Measurements from ENCODE around the gene PRR33. TPM values are rescaled to one million over a fixed set of nuclear protein-coding genes. Genes with fewer than 3 reads are reported as not detected.

Gene PRR33
- total RNA-seq, 2 donors from 2014 or later: 0.17 TPM; not detected in 1

DNA sequence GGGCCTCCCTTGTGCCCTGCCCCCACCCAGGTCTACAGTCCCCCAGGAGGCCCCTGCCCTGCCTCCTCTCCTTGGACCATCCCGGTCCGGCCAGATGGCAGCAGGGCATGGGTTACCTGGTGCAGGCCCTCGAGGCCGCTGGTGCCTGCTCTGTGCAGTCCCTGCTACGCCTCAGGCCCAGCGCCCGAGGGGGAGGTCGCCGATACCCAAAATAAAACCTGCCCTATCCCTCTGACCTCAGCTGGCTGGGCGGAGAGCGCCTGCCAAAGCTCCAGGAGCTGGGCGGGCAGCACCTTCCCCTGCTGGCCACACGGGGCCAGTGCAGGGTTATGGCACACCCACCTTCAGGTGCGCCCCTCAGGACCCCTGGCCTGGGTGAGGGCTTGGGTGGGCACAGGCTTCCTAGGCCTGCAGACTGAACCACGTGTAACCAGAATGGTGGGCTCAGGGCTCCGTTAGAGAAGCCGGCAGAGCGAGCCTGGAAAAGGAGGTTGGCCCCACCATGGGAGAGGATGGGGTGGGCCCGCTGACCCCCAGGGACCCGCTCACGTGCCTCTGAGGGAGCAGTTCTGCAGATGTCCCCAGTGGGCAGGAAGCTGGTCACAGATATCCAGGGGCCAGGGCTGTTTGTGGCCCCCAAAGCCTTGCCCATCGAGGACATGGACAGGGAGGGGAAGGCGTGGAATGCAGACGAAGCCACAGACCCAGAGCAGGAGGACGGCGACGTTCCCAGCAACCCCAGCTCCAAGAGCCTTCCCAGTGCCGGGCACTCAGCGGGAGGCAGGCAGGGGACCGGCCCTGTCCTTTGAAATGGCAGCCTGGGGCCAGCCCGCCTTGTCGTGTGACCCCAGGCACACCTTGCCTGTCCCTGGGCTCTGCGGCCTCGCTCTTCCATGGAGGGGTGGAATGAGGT lies 26.1 kb upstream of the PRR33 start:
- TF ChIP-seq POLR2AphosphoS5 (IDR thresholded peaks at IDR 0.05): no peak
- TF ChIP-seq, protein P1, sequence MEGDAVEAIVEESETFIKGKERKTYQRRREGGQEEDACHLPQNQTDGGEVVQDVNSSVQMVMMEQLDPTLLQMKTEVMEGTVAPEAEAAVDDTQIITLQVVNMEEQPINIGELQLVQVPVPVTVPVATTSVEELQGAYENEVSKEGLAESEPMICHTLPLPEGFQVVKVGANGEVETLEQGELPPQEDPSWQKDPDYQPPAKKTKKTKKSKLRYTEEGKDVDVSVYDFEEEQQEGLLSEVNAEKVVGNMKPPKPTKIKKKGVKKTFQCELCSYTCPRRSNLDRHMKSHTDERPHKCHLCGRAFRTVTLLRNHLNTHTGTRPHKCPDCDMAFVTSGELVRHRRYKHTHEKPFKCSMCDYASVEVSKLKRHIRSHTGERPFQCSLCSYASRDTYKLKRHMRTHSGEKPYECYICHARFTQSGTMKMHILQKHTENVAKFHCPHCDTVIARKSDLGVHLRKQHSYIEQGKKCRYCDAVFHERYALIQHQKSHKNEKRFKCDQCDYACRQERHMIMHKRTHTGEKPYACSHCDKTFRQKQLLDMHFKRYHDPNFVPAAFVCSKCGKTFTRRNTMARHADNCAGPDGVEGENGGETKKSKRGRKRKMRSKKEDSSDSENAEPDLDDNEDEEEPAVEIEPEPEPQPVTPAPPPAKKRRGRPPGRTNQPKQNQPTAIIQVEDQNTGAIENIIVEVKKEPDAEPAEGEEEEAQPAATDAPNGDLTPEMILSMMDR (IDR thresholded peaks at IDR 0.05): peak in 1 of 4 experiments; percentile 5
- no peak for TF ChIP-seq POLR2A (IDR thresholded peaks at IDR 0.05)
- no peak for DNase-seq (ENCODE audit: low spot score)
- Histone ChIP-seq H3K4me1 (replicated peaks) (no peaks in the 10 kb centered on the region), H3K9me3 (no peaks in the 10 kb centered on the region), H3K27me3 (replicated peaks; ENCODE audit: insufficient read depth) (no peaks in the 10 kb centered on the region), H3K36me3 (no peaks in the 10 kb centered on the region), H3K27ac (no peak overlapping the region), H3K4me3 (no peak overlapping the region)
- intact Hi-C loops (cut with DNase I): loop anchor here (1.0 to 5.0 kb wide), 2 partner anchors 24 to 35 kb away; no protein-coding TSS in a partner anchor
- WGBS: 86% methylated on average over 32 of the region's 34 CpGs

DNA sequence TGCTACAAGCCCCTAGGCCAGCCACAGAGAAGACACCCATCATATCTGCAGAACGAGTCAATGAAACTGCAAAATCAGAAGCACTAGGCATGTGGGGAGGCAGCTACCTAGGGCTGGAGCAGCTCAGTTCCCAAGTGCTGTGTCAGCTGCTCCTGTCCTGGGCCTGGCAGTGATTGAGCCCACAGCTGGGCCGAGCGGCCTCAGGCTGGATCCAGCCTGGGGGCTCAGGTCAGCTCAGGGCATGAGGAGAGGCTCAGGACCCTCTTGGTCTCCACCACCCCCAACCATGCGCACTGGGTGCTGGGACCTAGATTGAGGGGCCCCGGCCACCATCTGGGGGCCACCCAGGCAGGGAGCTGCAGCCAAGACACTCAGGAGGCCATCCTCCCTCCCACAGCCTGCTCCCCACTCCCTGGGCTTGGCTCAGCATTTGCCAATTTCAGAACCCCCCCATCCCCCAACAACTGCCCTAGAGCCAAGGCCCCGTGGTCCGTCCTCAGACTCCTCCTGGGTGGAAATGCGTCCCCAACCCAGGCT lies 25.4 kb upstream of the PRR33 start:
- no peaks in the 10 kb centered on the region for H3K4me1 ChIP-seq (replicated peaks)
- intact Hi-C loops (cut with DNase I): loop anchor here (5.0 kb wide), 1 partner anchor 35 kb away; no protein-coding TSS in a partner anchor
- WGBS: 83% methylated on average over 5 of the region's 8 CpGs
- DNase-seq (ENCODE audit: low spot score): no peak
- H3K27me3 ChIP-seq (replicated peaks; ENCODE audit: insufficient read depth): no peaks in the 10 kb centered on the region
- no peak overlapping the region for H3K4me3 ChIP-seq
- H3K36me3 ChIP-seq: no peaks in the 10 kb centered on the region
- no peaks in the 10 kb centered on the region for H3K9me3 ChIP-seq
- TF ChIP-seq POLR2A (IDR thresholded peaks at IDR 0.05): no peak
- no peak overlapping the region for H3K27ac ChIP-seq

DNA sequence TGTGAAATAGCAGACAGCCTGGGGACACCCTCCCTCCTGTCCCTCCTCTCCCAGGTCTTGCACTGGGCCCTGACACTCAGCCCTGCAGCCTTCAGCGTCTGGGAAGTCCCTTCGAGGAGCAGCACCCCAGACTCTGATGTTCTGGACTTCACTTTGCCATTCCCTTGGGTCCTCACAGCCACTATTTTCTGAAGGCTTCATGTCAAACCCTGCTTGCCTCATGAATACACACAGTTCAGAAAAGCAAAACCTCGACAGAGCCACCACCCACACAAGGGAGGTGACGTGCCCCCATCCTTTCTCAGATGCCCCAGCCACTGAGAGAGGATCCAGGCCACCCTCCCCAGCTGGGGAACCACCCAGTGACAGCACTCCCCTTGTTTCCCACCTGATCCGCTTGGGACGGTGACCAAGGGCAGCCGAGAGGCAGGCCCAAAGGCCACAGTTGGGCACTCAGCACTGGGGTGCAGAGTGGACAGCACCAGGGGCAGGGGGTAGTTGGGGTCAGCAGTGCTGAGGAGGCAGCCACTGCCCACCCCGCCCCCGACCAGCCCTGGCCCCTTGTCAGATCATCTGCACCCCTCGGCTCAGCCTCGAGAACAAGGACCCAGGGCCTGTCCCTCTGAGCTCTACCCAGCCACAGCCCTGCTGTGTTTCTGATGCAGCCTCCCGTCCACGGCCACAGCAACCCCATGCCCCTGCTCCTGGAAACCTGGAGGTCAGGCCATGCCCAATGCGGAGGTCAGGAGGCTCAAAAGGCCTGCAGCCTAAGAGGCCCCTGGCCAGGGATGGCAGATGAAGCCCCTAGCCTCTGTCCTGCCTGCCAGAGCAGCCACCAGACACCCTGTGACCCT lies 24.7 kb upstream of the PRR33 start:
- no peaks in the 10 kb centered on the region for H3K4me1 ChIP-seq (replicated peaks)
- WGBS: 87% methylated on average over 14 of the region's 14 CpGs
- no peak for DNase-seq (ENCODE audit: low spot score)
- H3K27ac ChIP-seq: no peak overlapping the region
- no peak overlapping the region for H3K4me3 ChIP-seq
- TF ChIP-seq POLR2AphosphoS5 (IDR thresholded peaks at IDR 0.05): no peak
- no peak for TF ChIP-seq POLR2A (IDR thresholded peaks at IDR 0.05)
- TF ChIP-seq, protein P1 (IDR thresholded peaks at IDR 0.05): no peak
- H3K9me3 ChIP-seq: no peaks in the 10 kb centered on the region
- no peaks in the 10 kb centered on the region for H3K27me3 ChIP-seq (replicated peaks; ENCODE audit: insufficient read depth)
- intact Hi-C loops (cut with DNase I): loop anchor here (5.0 kb wide), 1 partner anchor 34 kb away; no protein-coding TSS in a partner anchor
- no peaks in the 10 kb centered on the region for H3K36me3 ChIP-seq

DNA sequence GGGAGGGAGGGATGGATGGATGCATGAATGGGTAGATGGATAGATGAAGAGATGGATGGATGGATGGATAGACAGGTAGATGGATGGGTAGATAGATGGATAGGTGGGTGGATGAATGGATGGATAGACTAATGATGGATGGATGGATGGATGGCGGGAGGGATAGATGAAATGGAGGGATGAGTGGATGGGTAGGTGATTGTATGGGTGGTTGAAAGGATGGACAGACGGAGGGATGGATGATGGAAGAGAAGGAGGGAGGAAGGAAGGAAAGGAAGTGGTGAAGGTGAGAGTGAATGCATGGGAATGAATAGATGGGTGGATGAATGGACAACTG lies 24.1 kb upstream of the PRR33 start:
- H3K4me1 ChIP-seq (replicated peaks): no peaks in the 10 kb centered on the region
- WGBS: 91% methylated on average over 2 of the region's 2 CpGs
- TF ChIP-seq POLR2AphosphoS5 (IDR thresholded peaks at IDR 0.05) (no peak), POLR2A (IDR thresholded peaks at IDR 0.05) (no peak)
- TF ChIP-seq, protein P1 (IDR thresholded peaks at IDR 0.05): no peak
- H3K27ac ChIP-seq: no peak overlapping the region
- DNase-seq (ENCODE audit: low spot score): no peak
- no peaks in the 10 kb centered on the region for H3K27me3 ChIP-seq (replicated peaks; ENCODE audit: insufficient read depth)
- H3K4me3 ChIP-seq: no peak overlapping the region
- intact Hi-C loops (cut with DNase I): loop anchor here (5.0 kb wide), 1 partner anchor 33 kb away; no protein-coding TSS in a partner anchor
- no peaks in the 10 kb centered on the region for H3K9me3 ChIP-seq
- H3K36me3 ChIP-seq: no peaks in the 10 kb centered on the region

Measured in prostate gland (tissue), 2 donors.